Neutrophil (primary cell): ENCODE measurements around the gene ZNF296.

ENCODE experiments used
- H3K27ac ChIP-seq: fragments of 200-600 bp; sonication (generic); 2 replicates; pipeline ENCODE4 v1.5.1; 2016; ENCODE audit warnings: mild to moderate bottlenecking, moderate library complexity
- H3K27me3 ChIP-seq: fragments of 200-600 bp; sonication (generic); 2 replicates; pipeline ENCODE4 v1.6.0; 2016; ENCODE audit warnings: mild to moderate bottlenecking
- H3K36me3 ChIP-seq: fragments of 200-600 bp; sonication (generic); 2 replicates; pipeline ENCODE4 v1.5.1; 2017
- H3K4me1 ChIP-seq, 2 experiments: fragments of 200-600 bp in 1 of 2; sonication (generic) in 1 of 2; 1 replicate in 1 of 2; 2 replicates in 1 of 2; pipeline versions ENCODE4 v1.5.1 to v1.6.1; 2013 to 2016; ENCODE audit warnings: low read depth in 1 of 2, low read length in 1 of 2, mild to moderate bottlenecking in 1 of 2, moderate library complexity in 1 of 2; ENCODE audit not compliant: control insufficient read depth in 1 of 2, insufficient read depth in 1 of 2
- H3K4me3 ChIP-seq, 2 experiments: fragments of 200-600 bp in 1 of 2; sonication (generic) in 1 of 2; 1 replicate in 1 of 2; 2 replicates in 1 of 2; pipeline ENCODE4 v1.5.1; 2013 to 2016; ENCODE audit warnings: low read depth in 1 of 2, low read length in 1 of 2, mild to moderate bottlenecking in 1 of 2, moderate library complexity in 1 of 2
- H3K9me3 ChIP-seq: fragments of 200-600 bp; sonication (generic); 2 replicates; pipeline ENCODE4 v1.5.1; 2016
- CTCF ChIP-seq: fragments of 200-600 bp; sonication (generic); IDR thresholded peaks from 2 replicates; pipeline ENCODE4 v1.5.1; 2016; ENCODE audit warnings: antibody characterized with exemption

Gene ZNF296

GRCh38 chr19:45115809-45116615, 39.7 kb upstream of the ZNF296 start:
- H3K27ac ChIP-seq: peak overlapping the region; percentile 89
- no peaks in the 10 kb centered on the region for H3K27me3 ChIP-seq
- no peaks in the 10 kb centered on the region for H3K36me3 ChIP-seq
- no peaks in the 10 kb centered on the region for H3K9me3 ChIP-seq
- H3K4me3 ChIP-seq: peak overlapping the region; percentile 24
- peaks cover 54 to 62% of the 10 kb centered on the region in 2 experiments for H3K4me1 ChIP-seq
- TF ChIP-seq CTCF: no peak

- Histone ChIP-seq H3K27me3 (no peaks in the 10 kb centered on the region), H3K4me1 (peaks cover 57 to 68% of the 10 kb centered on the region in 2 experiments), H3K9me3 (no peaks in the 10 kb centered on the region), H3K36me3 (no peaks in the 10 kb centered on the region), H3K27ac (peak overlapping the region; percentile 89), H3K4me3 (no peak overlapping the region)
- TF ChIP-seq CTCF: no peak
These were observed 37.8 kb upstream of the ZNF296 start for GRCh38 chr19:45114116-45114515.

GRCh38 chr19:45113628-45114027, 37.4 kb upstream of the ZNF296 start:
- peaks cover 54 to 66% of the 10 kb centered on the region in 2 experiments for H3K4me1 ChIP-seq
- H3K27ac ChIP-seq: peak overlapping the region; percentile 89

GRCh38 chr19:45112111-45112827, 36.0 kb upstream of the ZNF296 start:
- Histone ChIP-seq H3K36me3 (no peaks in the 10 kb centered on the region), H3K9me3 (no peaks in the 10 kb centered on the region), H3K27ac (no peak overlapping the region), H3K27me3 (no peaks in the 10 kb centered on the region), H3K4me3 (no peak overlapping the region), H3K4me1 (peaks cover 41 to 53% of the 10 kb centered on the region in 2 experiments)
- no peak for TF ChIP-seq CTCF

More at GRCh38 chr19:45113628-45114027, 37.4 kb upstream of the ZNF296 start:
- TF ChIP-seq CTCF: no peak
- Histone ChIP-seq H3K36me3 (no peaks in the 10 kb centered on the region), H3K9me3 (no peaks in the 10 kb centered on the region), H3K4me3 (no peak overlapping the region), H3K27me3 (no peaks in the 10 kb centered on the region)

- Histone ChIP-seq H3K27me3 (no peaks in the 10 kb centered on the region), H3K4me3 (no peak overlapping the region), H3K4me1 (peaks cover 27 to 39% of the 10 kb centered on the region in 2 experiments), H3K9me3 (no peaks in the 10 kb centered on the region), H3K36me3 (no peaks in the 10 kb centered on the region), H3K27ac (no peak overlapping the region)
- TF ChIP-seq CTCF: no peak
These were observed 34.6 kb upstream of the ZNF296 start for GRCh38 chr19:45110851-45111266.
